HG03521 (cell line): Measurements from ENCODE around the gene C1orf21.

ENCODE experiments used
- ATAC-seq: cut with Tn5 transposase; IDR thresholded peaks from one replicate; pipeline ENCODE4 v1.9.1; 2021; ENCODE audit warnings: mild to moderate bottlenecking, moderate library complexity; ENCODE audit not compliant: unreplicated experiment

The C1orf21 gene

DNA sequence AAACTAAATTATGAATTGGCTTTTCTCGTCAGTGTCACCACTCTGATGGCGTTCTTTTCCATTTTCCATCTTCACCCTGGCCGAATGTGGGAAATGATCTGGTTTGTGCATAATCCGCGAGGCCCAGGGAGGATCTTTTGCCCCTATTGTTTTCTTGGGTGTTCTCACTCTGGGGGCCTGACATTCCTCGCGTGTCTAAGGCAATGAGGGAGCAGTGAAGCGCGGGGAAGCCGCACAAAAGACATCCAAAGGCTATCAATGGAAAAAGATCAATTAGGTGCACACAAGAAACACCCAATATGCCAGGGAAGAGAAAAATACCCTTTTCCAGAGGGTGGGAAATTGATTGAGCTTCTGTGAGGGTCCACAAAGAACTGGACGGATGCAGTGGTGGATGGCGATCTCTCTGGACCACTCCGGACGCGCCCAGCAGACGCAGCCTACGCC lies 941 bp upstream of the C1orf21 start:
- ATAC-seq = no peak

DNA sequence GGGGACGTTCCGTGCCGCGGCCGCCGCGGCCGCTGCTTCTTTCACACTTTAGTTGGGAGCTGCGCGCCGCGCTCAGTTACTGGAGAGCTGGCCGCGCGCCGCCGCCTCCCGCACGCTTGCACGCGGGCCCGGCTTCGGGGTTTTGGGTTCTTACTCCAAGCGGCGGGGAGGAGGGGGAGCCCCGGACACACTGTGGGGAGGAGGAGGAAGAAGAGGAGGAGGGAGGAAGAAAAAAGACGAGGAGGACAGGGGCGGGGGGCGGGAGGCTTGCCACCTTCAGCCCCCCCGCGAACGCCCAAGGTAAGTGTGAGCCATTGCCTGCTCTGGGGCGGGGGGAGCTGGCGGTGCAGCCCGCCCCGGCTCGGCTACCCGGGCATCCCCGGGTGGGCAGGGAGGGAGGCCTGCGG lies 243 bp downstream of the C1orf21 start:
- no peak for ATAC-seq

DNA sequence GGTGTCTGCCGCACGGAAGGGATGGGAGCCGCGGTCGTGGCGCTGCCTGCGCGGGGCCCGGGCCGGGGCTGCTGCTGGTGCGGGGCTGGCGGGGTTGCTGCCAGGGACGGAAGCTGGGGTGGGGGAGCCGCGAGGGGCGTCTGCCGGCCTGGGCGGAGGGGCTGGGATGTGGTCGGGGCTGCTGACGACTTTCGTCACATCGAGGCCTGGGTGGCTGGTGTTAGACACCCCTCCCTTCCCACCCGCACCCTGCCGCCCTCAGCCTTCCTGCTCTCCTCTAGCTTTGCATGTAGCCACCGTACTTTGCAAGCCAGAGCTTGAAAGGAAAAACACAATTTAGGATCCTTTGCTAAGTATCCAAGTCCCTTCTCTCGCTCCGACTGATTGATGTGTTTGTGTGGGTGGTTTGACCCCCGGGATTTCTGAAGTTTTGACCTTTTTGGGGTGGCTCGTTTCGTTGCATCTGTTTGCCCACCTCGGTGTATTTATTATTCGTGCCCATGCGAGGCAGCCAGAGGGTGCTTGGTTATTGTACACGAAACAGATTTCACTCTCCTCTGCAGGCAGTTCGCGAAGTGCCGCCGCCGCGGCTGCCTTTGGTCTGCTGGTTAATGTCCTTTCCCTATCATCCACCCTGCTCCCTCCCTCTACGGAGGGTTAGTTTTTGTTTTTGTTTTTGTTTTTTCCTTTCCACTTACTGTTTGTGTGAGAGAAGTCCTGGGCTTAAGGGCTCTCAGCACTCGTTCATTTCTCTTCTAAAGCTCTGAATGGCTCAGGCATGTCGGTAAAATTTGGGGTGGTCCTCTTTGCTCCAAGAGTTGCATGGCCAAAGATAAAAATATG lies 868 bp downstream of the C1orf21 start:
- ATAC-seq = peak; percentile 15

DNA sequence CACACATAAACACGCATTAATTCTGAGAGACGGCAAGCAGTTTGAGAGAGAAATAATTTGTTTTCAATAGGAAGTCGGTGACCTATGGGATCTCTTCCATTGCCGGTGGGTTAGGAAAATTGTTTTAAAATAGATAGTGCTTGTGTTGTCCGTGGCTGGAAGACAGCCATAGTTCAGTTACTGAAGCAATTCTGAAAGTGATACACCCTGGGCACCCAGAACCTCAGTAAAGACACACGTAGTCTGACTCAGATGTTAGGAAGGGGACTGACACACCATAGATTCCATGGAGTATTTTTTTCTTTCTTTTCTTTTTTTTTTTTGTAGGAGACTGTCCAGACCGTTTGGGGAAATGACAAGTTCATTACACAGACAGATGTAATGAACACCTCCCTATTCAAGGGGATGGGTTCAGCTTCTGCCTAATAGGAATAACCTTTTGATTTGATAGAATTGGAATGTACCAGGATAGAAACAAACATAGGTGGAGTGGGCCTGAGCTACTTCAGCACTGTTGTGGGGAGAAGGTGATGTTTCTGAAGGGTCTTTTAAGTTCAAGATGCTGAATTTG lies 1.6 kb downstream of the C1orf21 start:
- no peak for ATAC-seq

DNA sequence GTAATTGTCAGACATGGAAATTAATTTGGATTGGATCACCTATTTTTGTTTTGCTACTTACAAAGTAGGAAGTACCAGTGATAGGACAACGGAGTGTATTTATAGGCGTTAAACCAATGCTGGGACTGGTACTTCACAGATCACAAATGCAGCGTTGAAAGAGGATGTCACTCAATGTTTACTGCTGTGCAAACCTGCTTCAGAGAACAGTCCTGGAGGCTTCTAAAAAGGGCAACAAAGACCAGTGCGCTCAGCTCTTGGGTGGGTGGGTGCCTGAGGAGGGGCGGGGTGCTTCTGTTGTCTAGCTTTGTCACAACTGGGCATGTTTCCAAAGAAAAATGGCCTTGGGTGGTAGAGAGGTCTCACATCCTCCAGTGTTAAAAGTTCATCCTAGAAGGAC lies 2.1 kb downstream of the C1orf21 start:
- no peak for ATAC-seq

DNA sequence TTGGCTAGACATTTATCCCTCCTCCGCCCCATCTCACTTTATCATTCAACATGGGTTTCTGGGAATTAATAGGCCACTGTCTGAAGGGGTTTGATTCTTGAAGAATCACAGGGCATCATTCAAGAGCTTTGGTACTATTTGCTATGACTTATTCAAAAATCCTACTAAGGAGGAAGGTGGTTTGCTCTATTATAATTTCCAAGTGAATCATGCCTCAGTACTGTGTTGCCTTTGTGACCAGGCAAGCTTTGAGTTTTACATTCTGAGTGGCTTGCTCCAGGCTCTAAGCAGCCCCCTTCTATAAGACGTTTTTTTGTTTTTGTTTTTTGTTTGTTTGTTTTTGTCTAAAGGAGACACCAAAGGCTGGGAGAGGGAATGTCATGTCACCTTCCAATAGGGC lies 2.6 kb downstream of the C1orf21 start:
- no peak for ATAC-seq

DNA sequence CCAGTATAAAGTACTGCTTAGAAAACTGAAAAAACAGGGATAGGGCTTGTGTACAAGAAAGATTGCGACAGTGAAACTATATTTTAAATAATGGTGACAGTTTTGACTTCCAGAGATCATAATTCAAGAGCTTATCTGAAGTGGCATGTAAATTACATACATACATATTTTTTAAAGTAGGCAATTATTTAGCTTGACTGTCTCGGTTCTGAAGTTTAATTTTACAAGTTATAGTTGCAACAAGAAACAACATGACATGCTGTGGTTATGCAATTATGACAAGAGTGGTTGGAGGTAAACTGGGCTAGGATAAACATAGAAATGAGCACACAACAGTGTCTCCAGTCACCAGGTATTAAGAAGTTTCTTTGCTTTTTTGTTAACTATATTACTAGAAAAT lies 4.1 kb downstream of the C1orf21 start:
- no peak for ATAC-seq

DNA sequence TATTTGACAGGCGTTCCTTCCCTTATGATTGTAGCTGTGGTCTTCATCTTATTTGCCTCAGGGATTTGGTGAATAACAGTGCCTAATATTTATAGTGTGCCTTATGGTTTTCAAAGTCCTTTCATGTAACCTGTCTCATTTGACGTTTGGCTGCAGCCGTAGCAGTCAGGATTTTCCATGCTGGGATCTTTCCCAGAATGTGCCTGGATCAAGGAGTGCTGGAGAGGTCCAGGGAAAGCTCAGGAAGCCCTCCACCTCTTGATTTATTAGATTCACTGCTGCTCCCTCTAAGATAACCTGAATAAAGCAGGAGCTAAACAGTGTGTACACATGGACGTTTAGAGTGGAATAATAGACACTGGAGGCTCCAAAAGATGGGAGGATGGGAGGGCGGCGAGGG lies 5.2 kb downstream of the C1orf21 start:
- no peak for ATAC-seq

DNA sequence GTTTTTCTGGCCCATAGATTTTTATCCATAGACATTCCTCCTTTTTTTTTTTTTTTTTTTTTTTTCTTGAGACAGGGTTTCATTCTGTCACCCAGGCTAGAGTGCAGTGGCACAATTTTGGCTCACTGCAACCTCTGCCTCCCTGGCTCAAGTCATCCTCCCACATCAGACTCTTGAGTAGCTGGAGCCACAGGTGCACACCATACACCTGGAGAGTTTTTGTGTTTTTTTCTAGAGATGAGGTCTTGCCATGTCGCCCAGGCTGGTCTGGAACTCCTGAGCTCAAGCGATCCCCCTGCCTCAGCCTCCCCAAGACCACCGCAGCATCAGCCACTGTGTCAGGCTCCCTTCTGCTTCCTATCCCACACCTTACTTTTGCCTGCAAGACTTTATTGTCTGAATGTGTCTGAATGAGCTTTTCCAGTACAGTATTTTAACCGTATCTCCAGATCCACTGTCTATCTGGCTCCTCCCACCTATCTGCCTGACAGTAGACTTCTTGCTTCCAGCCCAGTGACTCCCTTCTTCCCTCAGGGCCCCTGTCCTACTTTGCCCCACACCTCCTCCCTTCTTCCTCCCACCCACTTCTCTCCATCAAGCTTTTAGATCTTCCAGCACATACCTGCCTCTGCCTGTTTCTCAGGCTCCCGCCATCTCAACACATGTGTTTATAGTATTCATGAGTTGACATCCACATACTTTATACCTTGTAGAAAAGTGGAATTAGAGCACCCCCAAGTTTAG lies 6.1 kb downstream of the C1orf21 start:
- ATAC-seq = no peak

DNA sequence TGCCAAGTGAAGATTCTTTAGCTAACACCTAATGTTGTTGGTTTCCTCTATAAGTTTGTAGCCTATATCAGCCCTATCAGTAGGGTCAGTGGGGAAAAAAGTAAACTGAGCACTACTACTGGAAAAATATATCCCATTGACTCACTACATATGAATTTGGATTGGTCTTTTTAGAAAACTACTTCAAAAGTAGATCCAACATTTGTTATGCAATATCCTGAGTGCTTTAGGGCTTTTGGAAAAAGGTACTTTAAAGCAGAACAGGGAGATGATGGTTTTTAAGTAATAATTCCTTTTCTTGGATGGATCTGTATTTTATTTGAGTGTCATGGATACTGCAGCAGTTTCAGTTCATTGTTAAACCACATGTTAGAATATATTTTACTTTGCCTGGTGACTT lies 7.1 kb downstream of the C1orf21 start:
- no peak for ATAC-seq

DNA sequence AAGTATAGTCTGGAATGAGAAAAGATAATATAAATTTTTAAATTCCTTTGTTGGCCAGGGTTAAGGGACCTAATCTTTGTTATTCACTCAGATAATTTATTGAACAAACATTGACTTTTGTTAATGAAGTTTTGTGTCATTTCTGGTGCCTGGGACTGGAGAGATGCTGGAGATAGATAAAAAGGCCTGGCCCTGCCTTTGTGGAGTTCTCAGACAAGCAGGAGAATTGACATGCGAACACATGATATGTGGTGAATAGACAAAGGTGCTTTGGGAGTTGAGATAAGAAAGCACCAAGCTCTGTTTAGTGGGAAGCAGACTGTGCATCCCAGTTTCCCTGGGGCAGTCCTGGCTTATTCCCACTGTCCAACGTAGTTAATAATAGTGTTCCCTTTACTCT lies 8.5 kb downstream of the C1orf21 start:
- no peak for ATAC-seq

DNA sequence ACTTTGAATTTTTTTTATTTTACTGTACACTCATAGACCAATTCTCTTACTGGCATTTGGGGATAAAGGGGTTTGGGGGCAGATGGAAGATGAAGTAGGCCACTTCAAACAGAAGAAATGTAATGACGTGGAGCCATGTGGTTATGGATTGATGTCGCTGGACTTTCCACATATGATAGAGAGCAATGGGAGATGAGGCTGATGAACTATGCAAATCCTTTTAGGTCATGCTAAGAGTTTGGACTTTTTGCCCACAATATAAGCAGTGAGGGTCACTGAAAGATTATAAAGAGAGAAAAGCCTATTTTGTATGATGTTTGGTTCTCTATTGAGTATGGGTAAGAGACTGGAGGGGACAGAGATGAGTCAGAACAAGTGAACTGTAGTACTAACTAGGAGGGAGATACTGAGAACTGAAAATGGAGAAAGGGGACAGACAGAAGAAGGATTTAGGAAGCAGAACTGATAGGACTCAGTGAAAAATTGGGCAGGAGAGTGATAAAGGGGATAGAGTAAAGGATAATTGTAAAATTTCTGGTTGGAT lies 9.2 kb downstream of the C1orf21 start:
- ATAC-seq = no peak

DNA sequence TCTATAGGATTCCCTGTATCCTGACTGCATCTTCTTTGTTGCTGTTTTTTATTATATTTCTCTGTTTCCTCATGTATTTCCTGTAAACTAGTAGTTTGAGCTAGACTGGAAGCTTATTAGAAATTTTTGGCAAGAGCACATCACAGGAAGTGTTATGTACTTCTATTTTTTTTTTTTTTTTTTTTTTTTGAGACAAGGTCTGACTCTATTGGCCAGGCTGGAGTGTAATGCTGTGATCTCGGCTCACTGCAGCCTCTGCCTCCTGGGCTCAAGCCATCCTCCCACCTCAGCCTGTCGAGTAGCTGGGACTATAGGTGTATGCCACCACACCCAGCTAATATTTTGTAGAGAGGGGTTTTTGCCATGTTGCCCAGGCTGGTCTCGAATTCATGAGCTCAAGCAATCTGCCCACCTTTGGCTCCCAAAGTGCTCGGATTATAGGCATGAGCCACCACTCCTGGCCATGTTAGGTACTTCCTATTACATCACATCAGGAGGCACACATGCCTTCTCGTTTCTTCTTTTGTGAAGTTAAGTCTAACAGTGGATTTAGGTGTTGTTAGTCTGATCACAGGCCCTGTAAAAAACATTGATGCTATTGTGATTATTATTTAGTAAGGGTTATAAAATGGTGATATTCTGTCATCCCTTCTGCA lies 12.5 kb downstream of the C1orf21 start:
- no peak for ATAC-seq

DNA sequence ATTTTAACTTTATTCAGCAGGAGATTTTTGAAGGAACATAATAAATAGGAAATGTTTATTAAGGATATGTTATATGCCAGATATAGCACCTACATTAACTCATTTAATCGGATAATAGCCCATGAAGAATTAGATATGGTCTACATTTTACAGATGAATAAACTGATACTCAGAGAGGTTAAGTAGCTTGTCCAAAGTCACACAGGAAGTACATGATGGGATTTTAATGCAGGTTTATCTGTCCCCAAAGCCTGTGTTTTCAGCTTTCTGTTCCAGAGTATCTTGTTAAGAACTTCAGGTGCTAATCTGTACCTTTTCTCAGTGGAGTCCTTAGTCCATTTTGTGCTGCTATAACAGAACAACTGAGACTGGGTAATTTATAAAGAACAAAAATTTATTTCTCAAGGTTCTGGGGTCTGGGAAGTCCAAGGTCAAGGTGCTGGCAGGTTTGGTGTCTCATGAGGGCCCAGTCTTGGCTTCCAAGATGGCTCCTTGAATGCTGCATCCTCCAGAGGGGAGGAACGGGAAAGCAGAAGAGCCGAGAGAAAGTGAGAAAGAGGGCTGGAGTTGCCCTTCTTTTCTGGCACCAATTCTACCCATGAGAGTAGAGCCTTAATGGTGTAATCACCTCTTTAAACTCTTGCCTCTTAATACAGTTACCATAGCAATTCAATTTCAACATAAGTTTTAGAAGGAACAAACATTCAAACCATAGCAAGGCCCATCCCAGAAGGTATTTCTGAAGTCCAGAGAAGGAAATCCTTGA lies 17.3 kb downstream of the C1orf21 start:
- no peak for ATAC-seq

DNA sequence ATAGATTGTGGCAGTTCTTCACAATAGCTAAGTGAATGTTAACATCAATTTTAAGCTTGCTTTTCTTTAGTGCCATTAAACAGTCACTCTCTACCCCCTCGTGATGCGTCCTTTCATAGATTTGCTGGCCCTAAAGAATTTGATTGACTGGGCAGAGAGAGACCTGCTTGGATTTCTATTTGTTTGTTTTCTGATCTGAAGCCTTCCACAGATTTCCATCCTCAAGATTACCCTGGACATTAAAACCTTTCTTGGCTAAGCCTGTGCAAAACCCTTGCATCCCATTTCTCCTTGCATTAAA lies 17.8 kb downstream of the C1orf21 start:
- ATAC-seq = no peak

DNA sequence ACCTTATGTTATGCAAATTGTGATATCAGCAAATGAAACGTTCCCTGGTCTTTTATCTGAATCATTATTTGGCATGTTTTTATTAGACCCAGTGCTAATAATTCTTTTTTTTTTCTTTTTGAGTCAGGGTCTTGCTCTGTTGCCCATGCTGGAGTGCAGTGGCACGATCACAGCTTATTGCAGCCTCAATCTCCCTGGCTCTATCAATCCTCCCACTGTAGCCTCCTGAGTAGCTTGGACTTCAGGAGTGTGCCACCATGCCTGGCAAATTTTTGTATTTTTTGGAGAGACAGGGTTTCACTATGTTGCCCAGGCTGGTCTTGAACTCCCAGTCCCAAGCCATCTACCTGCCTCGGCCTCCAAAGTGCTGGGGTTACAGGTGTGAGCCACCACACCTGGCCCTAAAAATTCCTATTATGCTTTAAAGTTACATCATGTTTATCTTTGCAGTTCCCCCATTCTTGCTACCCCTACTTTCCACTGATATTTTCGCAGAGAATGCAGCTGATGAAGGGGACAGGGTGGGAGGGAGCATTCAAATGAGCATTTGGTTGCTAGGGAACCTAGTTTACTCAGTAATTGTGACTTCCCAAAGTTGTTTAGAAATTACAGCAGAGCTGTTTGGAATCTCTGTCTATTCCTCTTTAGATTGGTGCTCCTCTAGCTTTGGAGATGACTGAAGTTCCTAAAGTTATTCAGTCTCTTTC lies 18.4 kb downstream of the C1orf21 start:
- ATAC-seq = no peak

DNA sequence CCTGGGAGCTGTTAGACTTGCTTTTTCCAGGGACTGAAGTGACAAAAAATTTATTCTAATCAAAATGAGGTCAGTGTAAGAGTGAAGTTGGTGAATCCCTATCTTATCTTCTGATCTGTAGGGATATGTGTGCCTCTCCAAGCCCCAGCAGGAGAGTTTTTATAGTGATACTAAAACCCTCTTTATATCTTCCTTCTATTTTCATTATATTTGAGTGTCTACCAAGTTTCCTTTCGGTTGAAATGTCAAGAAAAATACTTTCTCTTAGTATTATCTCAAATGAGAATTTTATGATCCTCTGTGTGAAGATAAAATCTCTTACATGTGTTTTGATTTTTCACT lies 18.9 kb downstream of the C1orf21 start:
- no peak for ATAC-seq

DNA sequence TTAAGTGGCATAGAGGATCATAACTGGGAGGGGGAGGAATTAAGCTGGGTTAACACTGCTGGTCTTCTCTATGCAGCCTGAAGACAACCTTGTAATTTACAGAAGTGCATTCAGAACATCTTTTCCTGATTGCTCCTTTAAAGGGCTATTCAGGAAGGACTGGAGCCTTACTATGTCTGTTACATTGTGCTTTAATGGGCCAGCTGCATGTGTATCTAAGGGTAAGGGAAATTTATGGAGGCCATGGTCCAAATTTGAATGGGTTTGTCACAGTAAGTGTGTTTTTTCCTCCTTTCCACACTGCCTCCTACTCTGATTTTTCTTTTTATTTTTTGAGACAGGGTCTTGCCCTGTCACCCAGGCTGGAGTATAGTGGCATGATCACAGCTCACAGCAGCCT lies 19.6 kb downstream of the C1orf21 start:
- ATAC-seq = no peak

DNA sequence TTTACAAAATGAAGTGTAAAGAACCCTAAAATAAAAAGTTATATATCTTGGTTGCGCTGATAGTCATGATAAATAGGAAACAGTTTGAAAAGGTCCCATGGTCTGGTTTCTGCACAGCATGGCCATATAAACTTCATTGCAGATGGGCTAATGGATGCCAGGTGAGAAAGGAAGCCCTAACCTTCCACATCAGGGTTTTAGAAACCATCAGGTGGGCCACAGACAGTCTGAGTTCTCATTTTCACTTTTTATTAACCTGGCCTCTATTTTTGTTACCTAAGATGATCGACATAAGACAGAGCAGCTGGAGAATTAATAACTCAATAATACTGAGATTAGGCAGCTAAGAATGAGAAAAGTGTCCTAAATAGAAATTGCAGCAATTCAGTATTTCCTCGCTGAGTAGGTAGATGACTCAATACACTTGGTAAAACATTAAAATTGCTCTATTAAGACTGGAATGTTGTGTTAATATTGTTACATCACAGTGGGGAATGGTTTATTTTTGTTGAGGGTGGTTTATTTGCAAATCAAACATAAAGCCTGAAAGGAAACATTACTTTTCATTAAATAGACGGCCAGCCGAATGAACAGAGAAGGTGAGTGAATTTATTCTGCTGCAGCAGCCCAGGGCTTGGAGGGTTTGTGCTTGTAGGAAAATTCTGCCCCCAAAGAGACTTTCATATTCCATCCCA lies 21.1 kb downstream of the C1orf21 start:
- no peak for ATAC-seq

DNA sequence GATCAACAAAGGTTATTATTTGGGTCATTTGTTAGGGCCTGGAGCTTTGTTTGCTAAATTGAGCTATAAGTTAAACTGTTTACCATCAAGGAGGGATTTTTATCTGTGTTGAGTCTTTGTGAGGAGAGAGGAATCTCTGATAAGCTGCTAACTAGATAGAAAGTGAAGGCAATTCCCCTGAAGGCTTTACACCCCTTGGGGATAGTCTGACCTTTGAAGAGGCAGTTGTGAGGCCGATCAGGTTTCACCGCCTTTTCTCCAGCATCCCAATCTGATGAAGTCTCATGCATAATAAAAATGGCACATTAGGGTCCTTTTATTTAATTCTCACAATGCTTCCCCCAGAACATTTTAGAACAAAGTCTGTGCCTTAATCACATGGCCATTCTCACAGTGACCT lies 21.8 kb downstream of the C1orf21 start:
- no peak for ATAC-seq
